DMS153 treated with DMSO at 0.1 percent for 48 hours (cell line): ENCODE results near the gene NUP153.

ENCODE experiments used
- DNase-seq: peaks from one replicate; lab custom pipeline; 2025; ENCODE audit not compliant: unreplicated experiment; lab: John Stamatoyannopoulos, UW

The NUP153 gene

GRCh38 chr6:17663226-17663625, 43.5 kb downstream of the NUP153 start:
- no peak for DNase-seq

GRCh38 chr6:17662585-17662984, 44.1 kb downstream of the NUP153 start:
- no peak for DNase-seq

GRCh38 chr6:17656644-17657043, 50.1 kb downstream of the NUP153 start:
- no peak for DNase-seq

- DNase-seq, result no peak
Observed at GRCh38 chr6:17656092-17656491, 50.6 kb downstream of the NUP153 start.

- DNase-seq, result no peak
Observed at GRCh38 chr6:17653198-17653882, 53.4 kb downstream of the NUP153 start.

- DNase-seq, result no peak
Observed at GRCh38 chr6:17650656-17651309, 55.9 kb downstream of the NUP153 start.

GRCh38 chr6:17648745-17649144, 58.0 kb downstream of the NUP153 start:
- no peak for DNase-seq

GRCh38 chr6:17640477-17640917, 66.2 kb downstream of the NUP153 start:
- DNase-seq, result no peak

- no peak for DNase-seq
Observed at GRCh38 chr6:17638212-17638715, 68.5 kb downstream of the NUP153 start.

- no peak for DNase-seq
Observed at GRCh38 chr6:17635568-17635967, 71.2 kb downstream of the NUP153 start.

GRCh38 chr6:17633465-17634188, 73.1 kb downstream of the NUP153 start:
- no peak for DNase-seq

GRCh38 chr6:17632934-17633333, 73.8 kb downstream of the NUP153 start:
- no peak for DNase-seq

GRCh38 chr6:17630511-17631073, 76.1 kb downstream of the NUP153 start:
- no peak for DNase-seq

GRCh38 chr6:17629824-17630510, 76.8 kb downstream of the NUP153 start:
- no peak for DNase-seq

- no peak for DNase-seq
Observed at GRCh38 chr6:17628873-17629272, 77.9 kb downstream of the NUP153 start.

GRCh38 chr6:17624396-17624795, 82.3 kb downstream of the NUP153 start:
- DNase-seq, result no peak

- DNase-seq, result no peak
Observed at GRCh38 chr6:17622144-17622543, 84.6 kb downstream of the NUP153 start.

GRCh38 chr6:17621003-17621402, 85.7 kb downstream of the NUP153 start:
- DNase-seq, result no peak

GRCh38 chr6:17615794-17616193, 90.9 kb downstream of the NUP153 start:
- no peak for DNase-seq

- DNase-seq, result no peak
Observed at GRCh38 chr6:17612048-17612447, 94.7 kb downstream of the NUP153 start.

GRCh38 chr6:17610835-17611234, 95.9 kb downstream of the NUP153 start:
- DNase-seq, result no peak
